Thyroid gland (tissue), 4 donors: Measurements from ENCODE around the gene ANKS1A.

Experiments
- POLR2A ChIP-seq, 2 donors: fragments of 450-650 bp; IDR thresholded peaks; one replicate each; pipeline ENCODE4 v1.6.1; 2017; ENCODE audit warnings: antibody characterized with exemption in 2 of 2, mild to moderate bottlenecking in 2 of 2, moderate library complexity in 1 of 2
- TF ChIP-seq, protein P1 (sequence below), 6 experiments: fragments of 200-600 bp in 3 of 6; fragments of 450-650 bp in 3 of 6; sonication (generic) in 3 of 6; IDR thresholded peaks; one replicate each; pipeline ENCODE4 v1.5.1; 2016 to 2019; ENCODE audit warnings: antibody characterized with exemption in 6 of 6, mild to moderate bottlenecking in 2 of 6, inconsistent platforms in 1 of 6, moderate library complexity in 1 of 6

DNA sequence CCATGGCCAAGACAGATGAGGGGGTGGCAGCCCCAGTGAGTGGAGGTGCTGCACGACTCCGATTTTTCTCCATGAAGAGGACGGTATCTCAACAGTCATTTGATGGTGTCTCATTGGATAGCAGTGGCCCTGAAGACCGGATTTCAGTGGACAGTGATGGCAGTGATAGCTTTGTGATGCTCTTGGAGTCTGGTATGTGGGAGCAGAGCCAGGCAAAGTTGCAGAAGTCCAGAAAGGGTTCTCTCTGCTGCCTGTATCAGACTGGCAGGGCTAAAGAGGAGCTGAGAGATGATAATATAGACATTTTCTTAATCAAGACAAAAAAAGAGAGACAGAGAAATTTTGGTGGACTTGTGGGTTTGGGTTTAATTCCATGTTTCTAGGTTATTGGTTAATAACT lies 25.0 kb upstream of the ANKS1A start:
- TF ChIP-seq, protein P1, sequence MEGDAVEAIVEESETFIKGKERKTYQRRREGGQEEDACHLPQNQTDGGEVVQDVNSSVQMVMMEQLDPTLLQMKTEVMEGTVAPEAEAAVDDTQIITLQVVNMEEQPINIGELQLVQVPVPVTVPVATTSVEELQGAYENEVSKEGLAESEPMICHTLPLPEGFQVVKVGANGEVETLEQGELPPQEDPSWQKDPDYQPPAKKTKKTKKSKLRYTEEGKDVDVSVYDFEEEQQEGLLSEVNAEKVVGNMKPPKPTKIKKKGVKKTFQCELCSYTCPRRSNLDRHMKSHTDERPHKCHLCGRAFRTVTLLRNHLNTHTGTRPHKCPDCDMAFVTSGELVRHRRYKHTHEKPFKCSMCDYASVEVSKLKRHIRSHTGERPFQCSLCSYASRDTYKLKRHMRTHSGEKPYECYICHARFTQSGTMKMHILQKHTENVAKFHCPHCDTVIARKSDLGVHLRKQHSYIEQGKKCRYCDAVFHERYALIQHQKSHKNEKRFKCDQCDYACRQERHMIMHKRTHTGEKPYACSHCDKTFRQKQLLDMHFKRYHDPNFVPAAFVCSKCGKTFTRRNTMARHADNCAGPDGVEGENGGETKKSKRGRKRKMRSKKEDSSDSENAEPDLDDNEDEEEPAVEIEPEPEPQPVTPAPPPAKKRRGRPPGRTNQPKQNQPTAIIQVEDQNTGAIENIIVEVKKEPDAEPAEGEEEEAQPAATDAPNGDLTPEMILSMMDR (IDR thresholded peaks at IDR 0.05) = no peak
- no peak for TF ChIP-seq POLR2A (IDR thresholded peaks at IDR 0.05)
